Peyer's patch (tissue), 4 donors: ENCODE results near the gene MAP2K5.

Experiments
- CTCF ChIP-seq, 6 experiments: fragments of 450-650 bp in 4 of 6; fragments of 200-600 bp in 2 of 6; sonication (generic) in 1 of 6; IDR thresholded peaks; one replicate each; pipeline ENCODE4 v1.5.1; 2017 to 2019; ENCODE audit warnings: antibody characterized with exemption in 6 of 6, mild to moderate bottlenecking in 3 of 6, moderate library complexity in 1 of 6
- POLR2A ChIP-seq, 2 donors: fragments of 450-650 bp; IDR thresholded peaks; one replicate each; pipeline ENCODE4 v1.5.1; 2017; ENCODE audit warnings: antibody characterized with exemption in 2 of 2, mild to moderate bottlenecking in 2 of 2, moderate library complexity in 2 of 2

DNA sequence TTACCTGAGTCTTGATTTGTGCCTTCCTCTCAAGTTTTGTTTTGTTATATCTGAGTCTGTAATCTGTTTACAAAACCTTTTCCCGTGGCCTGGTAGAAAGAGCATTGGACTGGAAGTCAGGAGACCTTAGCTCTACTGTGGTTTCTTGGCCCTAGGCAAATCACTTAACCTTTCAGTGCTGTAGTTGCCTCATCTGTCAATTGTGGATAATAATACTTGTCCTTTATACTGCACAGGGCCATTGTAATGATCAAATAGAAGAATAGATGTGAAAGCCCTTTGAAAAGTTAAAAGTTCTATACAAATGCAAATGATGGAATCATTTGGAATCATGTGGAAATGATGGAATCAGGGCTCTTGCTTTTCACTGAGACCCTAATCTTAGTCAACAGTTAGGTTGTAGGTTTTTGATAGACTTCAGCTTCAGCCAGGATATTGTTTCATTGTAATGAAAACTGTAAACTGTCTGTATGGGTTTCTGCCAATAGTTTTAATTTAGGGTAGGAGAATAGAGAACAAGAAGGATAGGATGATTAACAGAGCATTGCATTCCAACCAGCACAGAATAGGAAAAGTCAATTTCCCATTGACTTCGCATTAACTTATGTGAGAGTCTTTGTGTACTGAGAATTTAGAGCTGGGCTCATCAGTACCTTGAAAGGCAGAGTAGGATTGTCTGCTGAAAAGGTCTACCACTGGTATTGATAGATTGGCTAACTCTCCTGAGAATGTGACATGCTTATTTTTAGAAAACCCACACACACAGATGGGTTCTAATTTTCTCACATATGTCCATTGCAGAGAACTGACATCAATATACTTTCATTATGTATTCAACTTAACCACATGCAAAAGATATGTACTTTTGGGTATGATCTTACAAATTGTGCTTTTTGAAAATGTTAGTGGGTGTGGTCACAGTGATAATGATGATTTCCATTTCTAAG, 21.8 kb downstream of the MAP2K5 start:
- TF ChIP-seq CTCF (IDR thresholded peaks at IDR 0.05): no peak
- TF ChIP-seq POLR2A (IDR thresholded peaks at IDR 0.05): no peak
